CD14-positive monocyte (primary cell): ENCODE results near the gene ABCG2. TPM values are rescaled to one million over a fixed set of nuclear protein-coding genes. Genes with fewer than 3 reads are reported as not detected.

ENCODE experiments used
- DNase-seq, 3 donors: peaks; one replicate each; pipeline ENCODE4 v3.0.0-alpha.2; 2011 to 2022
- H2AFZ ChIP-seq: 2 replicates; pipeline ENCODE4 v1.6.0; 2012; ENCODE audit warnings: mild to moderate bottlenecking, low read depth, low read length, inconsistent platforms; ENCODE audit not compliant: insufficient read depth, poor library complexity, severe bottlenecking
- H3K27ac ChIP-seq, 2 donors: 1 replicate in 1 of 2; 2 replicates in 1 of 2; pipeline ENCODE4 v1.5.1; 2012 to 2013; ENCODE audit warnings: low read length in 2 of 2, control low read depth in 1 of 2, inconsistent platforms in 1 of 2, low read depth in 1 of 2, mild to moderate bottlenecking in 1 of 2
- H3K27me3 ChIP-seq, 2 donors: one replicate each; pipeline versions ENCODE4 v1.6.0 to v1.6.1; 2011 to 2013; ENCODE audit warnings: low read length in 2 of 2; ENCODE audit not compliant: control insufficient read depth in 2 of 2, insufficient read depth in 2 of 2
- H3K36me3 ChIP-seq, 2 donors: replicated peaks in 1 of 2; 1 replicate in 1 of 2; 2 replicates in 1 of 2; pipeline versions ENCODE4 v1.5.1 to v1.6.1; 2012 to 2013; ENCODE audit warnings: low read length in 2 of 2, control low read depth in 1 of 2, inconsistent platforms in 1 of 2, mild to moderate bottlenecking in 1 of 2; ENCODE audit not compliant: insufficient read depth in 2 of 2, control insufficient read depth in 1 of 2
- H3K4me1 ChIP-seq, 2 donors: 1 replicate in 1 of 2; 2 replicates in 1 of 2; pipeline versions ENCODE4 v1.5.1 to v1.6.1; 2012 to 2013; ENCODE audit warnings: low read length in 2 of 2, control low read depth in 1 of 2, inconsistent platforms in 1 of 2, mild to moderate bottlenecking in 1 of 2, moderate library complexity in 1 of 2; ENCODE audit not compliant: insufficient read depth in 2 of 2, control insufficient read depth in 1 of 2
- H3K4me2 ChIP-seq: replicated peaks from 2 replicates; pipeline ENCODE3; 2012; ENCODE audit warnings: low read length, moderate library complexity, mild to moderate bottlenecking; ENCODE audit not compliant: poor library complexity, severe bottlenecking; ENCODE audit errors: extremely low read depth
- H3K4me3 ChIP-seq, 3 experiments: fragments of 200-600 bp in 1 of 3; sonication (generic) in 1 of 3; replicated peaks in 1 of 3; 1 replicate in 2 of 3; 2 replicates in 1 of 3; pipeline ENCODE4 v1.5.1; 2011 to 2013; ENCODE audit warnings: low read length in 3 of 3, mild to moderate bottlenecking in 3 of 3, control low read depth in 2 of 3, low read depth in 2 of 3, inconsistent platforms in 1 of 3, moderate library complexity in 1 of 3
- H3K79me2 ChIP-seq: 2 replicates; pipeline ENCODE4 v1.6.0; 2012; ENCODE audit warnings: mild to moderate bottlenecking, control low read depth, inconsistent platforms, low read length, moderate library complexity; ENCODE audit not compliant: insufficient read depth
- H3K9ac ChIP-seq: 2 replicates; pipeline ENCODE4 v1.6.0; 2017; ENCODE audit warnings: low read length, mild to moderate bottlenecking; ENCODE audit not compliant: insufficient read depth, poor library complexity, severe bottlenecking
- H3K9me3 ChIP-seq, 2 donors: replicated peaks in 1 of 2; 1 replicate in 1 of 2; 2 replicates in 1 of 2; pipeline versions ENCODE4 v1.5.1 to v1.6.1; 2012 to 2013; ENCODE audit warnings: low read length in 2 of 2, control low read depth in 1 of 2; ENCODE audit not compliant: control insufficient read depth in 1 of 2, insufficient read depth in 1 of 2
- H4K20me1 ChIP-seq: 2 replicates; pipeline ENCODE4 v1.6.0; 2012; ENCODE audit warnings: mild to moderate bottlenecking, low read length, control low read depth, moderate library complexity; ENCODE audit not compliant: insufficient read depth
- H3K27ac Mint-ChIP-seq, 7 donors: one replicate each; pipeline ENCODE4 v1.8.0; 2020; ENCODE audit warnings: mild to moderate bottlenecking in 7 of 7, mixed read lengths in 7 of 7, moderate library complexity in 6 of 7, inconsistent platforms in 2 of 7
- H3K27me3 Mint-ChIP-seq, 3 donors: one replicate each; pipeline ENCODE4 v1.8.0; 2021 to 2022; ENCODE audit warnings: low read depth in 3 of 3, mild to moderate bottlenecking in 3 of 3, mixed read lengths in 3 of 3, moderate library complexity in 3 of 3, inconsistent platforms in 1 of 3
- H3K36me3 Mint-ChIP-seq, 2 donors: one replicate each; pipeline ENCODE4 v1.8.0; 2020; ENCODE audit warnings: mixed read lengths in 2 of 2, inconsistent platforms in 1 of 2, mild to moderate bottlenecking in 1 of 2
- H3K4me1 Mint-ChIP-seq: one replicate; pipeline ENCODE4 v1.8.0; 2020; ENCODE audit warnings: mild to moderate bottlenecking, mixed read lengths
- H3K4me3 Mint-ChIP-seq, 2 donors: one replicate each; pipeline ENCODE4 v1.8.0; 2020; ENCODE audit warnings: mild to moderate bottlenecking in 2 of 2, mixed read lengths in 2 of 2, moderate library complexity in 1 of 2
- H3K9me3 Mint-ChIP-seq, 7 donors: one replicate each; pipeline ENCODE4 v1.8.0; 2020 to 2022; ENCODE audit warnings: mixed read lengths in 7 of 7, mild to moderate bottlenecking in 6 of 7, moderate library complexity in 6 of 7, inconsistent platforms in 2 of 7
- WGBS: methylation state at CpG from one replicate; pipeline ENCODE4 v1.1.5; 2013; ENCODE audit warnings: missing lambda C conversion rate; ENCODE audit not compliant: insufficient coverage; 5-methylcytosine and 5-hydroxymethylcytosine counted together
- intact Hi-C, 2 donors: fragments of 100-400 bp; cut with micrococcal nuclease; formaldehyde crosslinking; loops; one replicate each; pipeline versions ENCODE4 v1.15.0 to v1.15.1; 2023
- polyA plus RNA-seq, 3 donors: library from polyadenylated mRNA; depleted of rRNA in 1 of 3; unstranded in 2 of 3; stranded (reverse) in 1 of 3; fragments of 300-500 nt in 2 of 3; fragments of >200 nt in 1 of 3; fragmentation: Illumina TruSeq in 2 of 3; gene quantifications; 1 replicate in 2 of 3; 2 replicates in 1 of 3; pipeline ENCODE4 v1.2.3, GENCODE V29; 2012 to 2021
- TF ChIP-seq, protein P1 (sequence below): fragments of 200-600 bp; IDR thresholded peaks from one replicate; pipeline ENCODE4 v1.8.0; 2022; ENCODE audit warnings: antibody characterized with exemption, mild to moderate bottlenecking

ABCG2 gene
- polyA plus RNA-seq, 3 donors = not detected

- 100% methylated on average over 1 of the region's 2 CpGs for WGBS
- Histone ChIP-seq H3K79me2 (no peaks in the 10 kb centered on the region), H4K20me1 (no peaks in the 10 kb centered on the region), H3K4me1 (no peaks in the 10 kb centered on the region), H3K4me3 (no peak overlapping the region), H3K9ac (no peak overlapping the region), H3K9me3 (peaks cover 17 to 23% of the 10 kb centered on the region in 2 donors), H2AFZ (no peak overlapping the region), H3K4me2 (no peak overlapping the region), H3K27me3 (no peaks in the 10 kb centered on the region), H3K36me3 (no peaks in the 10 kb centered on the region), H3K27ac (no peak overlapping the region)
- TF ChIP-seq, protein P1, sequence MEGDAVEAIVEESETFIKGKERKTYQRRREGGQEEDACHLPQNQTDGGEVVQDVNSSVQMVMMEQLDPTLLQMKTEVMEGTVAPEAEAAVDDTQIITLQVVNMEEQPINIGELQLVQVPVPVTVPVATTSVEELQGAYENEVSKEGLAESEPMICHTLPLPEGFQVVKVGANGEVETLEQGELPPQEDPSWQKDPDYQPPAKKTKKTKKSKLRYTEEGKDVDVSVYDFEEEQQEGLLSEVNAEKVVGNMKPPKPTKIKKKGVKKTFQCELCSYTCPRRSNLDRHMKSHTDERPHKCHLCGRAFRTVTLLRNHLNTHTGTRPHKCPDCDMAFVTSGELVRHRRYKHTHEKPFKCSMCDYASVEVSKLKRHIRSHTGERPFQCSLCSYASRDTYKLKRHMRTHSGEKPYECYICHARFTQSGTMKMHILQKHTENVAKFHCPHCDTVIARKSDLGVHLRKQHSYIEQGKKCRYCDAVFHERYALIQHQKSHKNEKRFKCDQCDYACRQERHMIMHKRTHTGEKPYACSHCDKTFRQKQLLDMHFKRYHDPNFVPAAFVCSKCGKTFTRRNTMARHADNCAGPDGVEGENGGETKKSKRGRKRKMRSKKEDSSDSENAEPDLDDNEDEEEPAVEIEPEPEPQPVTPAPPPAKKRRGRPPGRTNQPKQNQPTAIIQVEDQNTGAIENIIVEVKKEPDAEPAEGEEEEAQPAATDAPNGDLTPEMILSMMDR = no peak
- no peak overlapping the region for H3K27ac Mint-ChIP-seq
- intact Hi-C loops = no loop called here
- H3K4me1 Mint-ChIP-seq = no peaks in the 10 kb centered on the region
- peaks cover 20 to 42% (median 27%) of the 10 kb centered on the region in 7 donors for H3K9me3 Mint-ChIP-seq
- H3K4me3 Mint-ChIP-seq = no peak overlapping the region
- no peaks in the 10 kb centered on the region for H3K36me3 Mint-ChIP-seq
- DNase-seq = no peak
- H3K27me3 Mint-ChIP-seq = peaks cover 0 to 1% (median 0%) of the 10 kb centered on the region in 3 donors
Measured at GRCh38 chr4:88119943-88120342, 38.5 kb downstream of the ABCG2 start.

GRCh38 chr4:88115587-88115986 is 42.9 kb downstream of the ABCG2 start:
- H3K79me2 ChIP-seq = no peaks in the 10 kb centered on the region
- H3K4me2 ChIP-seq = no peak overlapping the region
- H3K4me1 ChIP-seq = no peaks in the 10 kb centered on the region
- WGBS = 62% methylated on average over 3 of the region's 5 CpGs
- DNase-seq = no peak
- H3K4me3 ChIP-seq = no peak overlapping the region
- no peaks in the 10 kb centered on the region for H3K27me3 ChIP-seq
- no peak overlapping the region for H2AFZ ChIP-seq
- Mint-ChIP-seq H3K9me3 (peaks cover 8 to 19% (median 16%) of the 10 kb centered on the region in 7 donors), H3K36me3 (no peaks in the 10 kb centered on the region), H3K4me3 (no peak overlapping the region), H3K27ac (no peak overlapping the region), H3K4me1 (no peaks in the 10 kb centered on the region), H3K27me3 (peaks cover 0 to 3% (median 0%) of the 10 kb centered on the region in 3 donors)
- peaks cover 9 to 11% of the 10 kb centered on the region in 2 donors for H3K9me3 ChIP-seq
- H3K9ac ChIP-seq = no peak overlapping the region
- H4K20me1 ChIP-seq = no peaks in the 10 kb centered on the region
- intact Hi-C loops = no loop called here
- TF ChIP-seq, protein P1 = no peak
- H3K36me3 ChIP-seq = no peaks in the 10 kb centered on the region
- H3K27ac ChIP-seq = no peak overlapping the region
